Measurements from ENCODE around the gene CNOT4.
"Not testable (repeated sequence)": the region's sequence is repeated elsewhere in the genome, so short reads cannot be mapped to it uniquely, and the experiment has no call there.

The CNOT4 gene

DNA sequence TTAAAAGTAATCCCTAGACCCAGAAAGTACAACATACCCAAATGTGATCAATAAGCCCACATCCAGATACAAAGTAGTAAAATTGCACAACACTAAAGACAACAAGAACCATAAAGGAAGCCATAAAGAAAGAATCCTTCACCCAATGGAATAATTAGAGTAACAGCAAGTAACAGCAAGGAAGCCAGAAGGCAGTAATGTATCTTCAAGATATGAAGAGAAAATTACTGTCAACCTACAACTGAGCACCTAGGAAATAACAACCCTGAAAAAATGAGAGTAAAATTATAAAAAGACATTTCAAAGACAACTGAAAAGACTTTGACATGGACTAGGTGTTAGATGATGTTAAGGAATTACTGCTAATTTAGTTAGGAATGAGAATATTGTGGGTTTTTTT lies 60.5 kb downstream of the CNOT4 start:
- peak; percentile 9 for DNase-seq

DNA sequence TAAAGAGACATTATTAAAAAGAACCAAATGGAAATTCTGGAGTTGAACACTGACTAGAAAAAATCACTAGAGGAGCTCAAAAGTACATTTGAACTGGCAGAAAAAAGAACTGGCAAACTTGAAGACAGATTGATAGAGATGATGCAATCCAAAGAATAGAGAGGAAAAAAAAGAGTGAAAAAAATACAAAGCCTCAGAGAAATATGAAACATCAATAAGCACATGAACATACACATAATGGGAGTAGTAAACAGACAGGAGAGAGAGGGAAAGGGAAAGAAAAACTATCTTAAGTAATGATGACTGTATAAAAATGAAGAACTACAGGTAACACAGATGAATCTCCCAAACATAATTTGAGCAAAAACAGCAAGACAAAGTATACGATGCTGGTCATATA lies 61.1 kb downstream of the CNOT4 start:
- no peak for DNase-seq

DNA sequence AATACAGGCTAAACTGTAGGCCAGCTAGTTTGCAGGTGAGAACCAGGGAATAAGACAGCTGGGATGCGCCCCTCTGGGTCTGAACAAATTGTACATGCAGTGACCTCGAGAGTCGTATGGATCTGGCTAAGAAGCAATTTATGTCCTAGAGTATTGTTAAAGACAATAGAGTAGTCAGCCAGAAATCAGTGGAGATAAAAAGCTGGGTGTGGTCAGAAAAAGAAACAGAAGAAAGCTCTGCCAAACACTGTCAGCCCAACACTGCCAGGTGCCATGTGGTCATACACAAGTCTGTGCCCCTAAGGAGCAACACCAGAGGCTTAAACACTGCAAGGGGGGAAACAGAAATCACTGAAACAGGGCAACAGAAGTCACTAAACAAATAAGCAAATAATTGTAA lies 62.2 kb downstream of the CNOT4 start:
- DNase-seq = peak; percentile 96

DNA sequence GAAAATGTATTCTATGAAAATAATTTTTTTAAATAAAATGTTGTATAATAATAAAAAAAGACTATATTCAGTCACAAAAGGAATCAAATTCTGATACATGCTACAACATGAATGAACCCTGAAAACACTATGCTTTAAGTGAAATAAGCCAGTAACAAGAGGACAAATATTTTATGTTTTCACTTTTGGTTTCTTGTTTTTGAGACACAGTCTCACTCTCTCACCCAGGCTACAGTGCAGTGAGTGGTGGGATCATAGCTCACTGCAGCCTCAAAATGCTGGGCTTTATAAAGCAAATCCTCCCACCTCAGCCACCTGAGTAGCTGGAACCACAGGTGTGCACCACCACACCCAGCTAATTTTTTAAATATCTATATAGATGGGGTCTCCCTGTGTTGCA lies 64.2 kb downstream of the CNOT4 start:
- no peak for DNase-seq

DNA sequence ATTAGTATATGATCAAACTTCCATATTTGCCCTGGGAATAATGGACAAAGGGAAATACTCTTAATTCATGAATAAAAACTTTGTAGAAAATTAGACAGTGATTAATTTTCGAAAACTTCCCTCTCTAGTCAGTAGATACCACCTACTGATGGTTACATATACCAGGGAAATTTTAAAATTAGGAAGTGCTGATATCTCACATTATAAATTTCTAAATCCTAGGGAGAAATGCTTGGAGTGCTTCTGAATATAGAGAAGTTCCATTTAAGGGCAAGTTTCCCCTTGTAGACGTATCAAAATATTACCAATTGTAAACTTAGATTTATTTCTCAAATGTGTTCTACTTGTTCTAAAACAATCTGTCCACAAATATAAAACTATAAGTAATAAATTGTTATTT lies 64.6 kb downstream of the CNOT4 start:
- DNase-seq = not testable (repeated sequence)

DNA sequence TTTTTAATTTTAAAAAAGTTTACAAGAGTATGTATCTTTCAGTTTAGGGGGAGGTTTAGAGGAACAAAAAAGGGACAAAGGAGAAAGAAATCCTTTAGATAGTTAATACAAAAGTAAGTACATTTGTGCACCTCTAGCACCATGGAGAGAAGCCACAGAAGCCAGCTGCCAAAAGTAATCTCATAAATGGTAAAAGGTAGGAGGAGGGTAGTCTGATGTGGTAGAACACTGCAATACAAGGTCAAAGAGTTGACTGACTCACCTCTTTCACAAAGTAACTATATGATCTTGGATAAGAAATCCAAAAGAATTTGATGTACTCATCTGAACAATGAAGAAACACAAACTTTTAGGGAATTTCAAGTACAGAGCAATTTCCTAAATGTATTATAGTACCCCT lies 68.1 kb downstream of the CNOT4 start:
- peak; percentile 45 for DNase-seq

DNA sequence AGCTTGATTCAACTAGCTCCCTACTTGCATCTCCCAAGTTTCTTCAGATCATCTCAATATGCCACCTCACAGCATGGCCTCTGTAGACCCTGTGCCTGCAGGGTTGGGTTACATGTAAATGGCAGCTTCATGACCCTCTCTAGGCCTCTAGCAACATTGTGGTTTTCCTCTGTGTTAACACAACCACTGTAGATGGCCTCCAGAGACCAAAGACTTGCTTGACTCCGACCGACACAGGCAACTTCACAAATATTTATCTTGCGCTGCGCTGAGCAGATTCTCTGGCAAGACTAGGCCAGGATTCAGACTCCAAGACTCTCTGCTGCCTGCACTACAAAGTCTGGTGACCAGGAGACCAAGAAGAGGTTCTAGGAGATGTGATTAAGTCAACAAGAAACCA lies 75.9 kb downstream of the CNOT4 start:
- DNase-seq = no peak

DNA sequence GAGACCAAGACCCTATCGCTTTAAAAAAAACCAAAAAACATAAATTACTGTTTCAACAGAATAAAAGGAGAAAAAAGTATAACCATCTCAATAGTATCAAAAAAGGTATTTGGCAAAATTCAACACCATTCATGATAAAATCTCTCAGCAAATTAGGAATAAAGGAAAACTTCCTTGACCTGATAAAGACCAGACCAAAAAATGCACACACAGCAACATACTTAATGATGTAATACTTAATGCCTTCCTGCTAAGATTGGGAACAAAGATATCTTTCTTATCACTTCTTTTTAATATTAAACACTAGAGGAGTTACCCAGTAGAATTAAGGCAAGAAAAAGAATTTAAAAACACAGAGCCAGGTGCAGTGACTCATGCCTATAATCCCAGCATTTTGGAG lies 79.3 kb downstream of the CNOT4 start:
- no peak for DNase-seq

DNA sequence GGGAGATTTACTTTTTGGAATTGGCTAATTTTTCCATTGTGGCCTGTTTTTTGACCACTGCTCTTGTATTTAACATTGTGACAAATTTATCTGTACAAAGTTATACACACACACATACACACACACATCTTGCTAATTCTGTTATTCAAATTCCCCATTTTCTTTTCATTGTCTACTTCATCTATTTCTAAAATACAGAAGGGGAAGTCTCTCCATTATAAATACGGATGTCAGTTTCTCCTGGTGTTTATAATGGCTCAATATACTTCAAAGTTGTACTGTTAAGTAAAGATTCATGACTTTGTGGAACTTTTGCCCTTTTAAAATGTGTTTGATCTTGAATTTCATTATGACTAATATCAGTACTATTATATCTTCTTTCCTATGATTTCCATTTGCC lies 81.0 kb downstream of the CNOT4 start:
- DNase-seq = no peak

DNA sequence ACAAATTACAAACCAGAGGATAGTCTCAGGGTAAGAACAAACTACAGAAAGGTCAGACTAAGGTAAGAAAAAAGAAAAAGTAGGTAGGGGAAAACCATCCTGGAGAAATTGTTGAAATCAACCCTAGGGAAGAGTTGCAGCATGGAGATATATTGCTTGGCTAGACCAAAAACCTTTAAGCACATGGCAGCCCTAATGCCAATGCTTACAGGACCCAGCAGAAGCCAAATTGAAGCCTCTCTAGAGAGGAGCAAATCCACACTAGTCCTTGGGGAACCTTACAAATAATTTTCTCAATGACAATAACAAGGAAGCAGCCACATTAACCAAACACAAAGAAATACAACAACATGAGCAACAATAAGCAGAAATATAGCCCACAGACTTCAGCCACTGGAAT lies 81.9 kb downstream of the CNOT4 start:
- peak; percentile 42 for DNase-seq

DNA sequence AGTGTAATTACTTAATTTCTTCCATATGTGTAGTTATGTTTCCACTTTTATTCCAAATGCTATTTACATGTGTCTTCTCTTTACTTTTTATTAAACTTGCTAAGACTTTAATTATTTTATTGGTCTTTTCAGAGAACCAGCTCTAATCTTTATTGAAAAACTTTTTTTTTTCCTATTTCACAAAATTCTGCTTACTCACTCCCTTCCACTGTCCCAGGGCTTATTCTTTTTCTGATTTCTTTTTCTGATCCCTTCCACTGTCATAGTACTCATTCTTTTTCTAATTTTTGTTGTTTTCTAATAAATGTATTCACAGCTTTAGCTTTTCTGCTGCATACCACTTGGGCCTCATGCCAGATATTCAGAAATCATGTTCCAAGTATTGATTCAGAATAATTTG lies 82.7 kb downstream of the CNOT4 start:
- no peak for DNase-seq

DNA sequence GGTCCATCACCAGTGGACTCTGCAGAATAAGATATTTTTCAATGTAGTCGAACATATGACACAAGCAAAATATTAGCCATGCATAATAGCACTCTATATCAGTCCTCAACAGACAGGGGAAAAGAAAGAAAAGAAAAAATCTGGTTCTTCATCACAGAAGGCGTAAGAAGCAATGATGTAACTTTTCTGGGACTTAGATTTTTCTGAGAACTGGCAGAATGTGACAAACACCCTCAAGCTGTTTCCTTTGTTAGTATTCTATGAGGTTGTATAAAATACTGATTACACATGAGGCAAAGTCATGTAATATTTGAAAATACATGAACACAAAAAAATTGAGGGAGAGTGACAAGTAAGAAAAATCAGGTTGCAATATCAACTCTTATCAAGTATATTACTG lies 84.9 kb downstream of the CNOT4 start:
- no peak for DNase-seq

DNA sequence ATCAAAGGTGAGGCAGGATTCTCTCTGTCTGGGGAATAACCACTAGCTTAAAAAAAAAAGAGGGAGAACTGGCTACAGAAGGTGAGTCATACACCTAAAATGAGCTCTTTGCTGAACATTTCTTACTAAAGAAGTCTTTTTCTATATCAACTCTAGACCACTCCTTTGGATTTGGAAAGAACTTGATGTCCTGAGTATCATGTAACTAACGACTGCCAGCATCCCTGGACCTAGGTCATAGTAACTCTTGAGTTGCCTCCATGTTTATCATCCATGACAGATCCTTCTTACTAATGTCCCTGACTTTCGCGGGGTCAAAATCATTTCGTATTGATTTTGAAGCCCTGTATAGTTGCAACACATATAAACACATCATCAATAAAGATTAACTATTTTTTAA lies 89.1 kb downstream of the CNOT4 start:
- DNase-seq = no peak

DNA sequence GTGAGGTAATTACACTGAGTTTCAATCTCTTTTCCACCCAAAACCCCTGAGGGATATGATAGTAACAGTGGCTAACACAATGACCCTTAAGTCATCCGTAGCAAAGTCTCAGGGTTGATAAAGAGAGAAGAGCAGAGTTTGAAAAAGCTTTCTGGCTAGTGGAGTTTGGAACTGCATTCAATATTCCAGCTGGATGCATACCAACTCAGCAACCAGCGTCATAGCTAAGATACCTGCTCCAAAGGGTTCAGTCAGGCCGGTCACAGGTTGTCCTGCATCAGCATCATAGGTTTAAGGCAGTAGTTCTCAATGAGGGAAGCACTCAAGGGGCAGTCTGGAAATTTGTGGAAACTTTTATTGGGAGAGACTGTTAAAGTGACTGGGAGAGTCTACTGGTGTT lies 93.5 kb downstream of the CNOT4 start:
- DNase-seq = no peak

DNA sequence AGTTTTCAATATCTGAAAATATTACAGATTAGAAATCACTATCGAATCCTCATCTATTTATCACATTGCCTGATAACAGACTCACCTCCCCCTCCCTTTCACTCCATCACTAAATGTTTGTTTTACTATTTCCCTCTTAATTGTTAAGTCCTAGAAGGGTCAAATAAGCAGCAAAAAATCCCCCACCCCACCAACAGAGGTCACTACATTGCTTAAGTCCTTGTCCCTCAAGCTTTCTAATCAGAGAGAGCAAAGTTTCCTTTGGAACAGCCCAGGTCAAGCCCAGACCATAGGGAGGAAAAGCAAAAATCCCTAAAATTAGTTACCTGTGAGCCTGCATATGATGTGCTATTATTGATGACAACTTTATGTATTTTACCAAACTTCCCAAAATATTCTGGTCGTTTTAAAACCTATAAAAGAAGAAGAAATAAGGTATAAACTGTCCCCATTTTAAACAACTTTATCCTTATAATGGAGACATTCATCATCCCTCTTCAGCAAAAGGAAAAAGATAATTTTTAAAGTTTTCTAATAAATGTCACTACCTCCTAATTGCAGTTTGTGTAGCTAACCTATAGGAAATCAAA lies 95.0 kb downstream of the CNOT4 start:
- peak; percentile 85 for DNase-seq

DNA sequence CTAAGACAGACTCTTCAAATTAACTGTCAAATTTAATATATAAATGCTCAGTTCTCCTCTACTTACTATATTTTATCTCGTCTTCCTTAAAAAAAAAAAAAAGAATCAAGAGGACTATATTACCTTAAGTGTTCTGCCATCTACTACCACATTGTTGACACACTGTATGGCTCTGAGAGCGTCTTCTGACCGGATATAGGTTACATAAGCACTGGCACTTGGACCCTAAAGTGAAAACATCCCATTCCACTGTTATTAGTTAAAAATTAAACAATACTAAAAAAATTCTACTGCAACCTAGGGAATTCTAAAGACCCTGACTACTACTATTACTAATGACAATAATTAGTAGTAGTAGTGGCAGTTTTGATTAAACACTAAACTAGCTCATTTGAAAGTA lies 95.7 kb downstream of the CNOT4 start:
- DNase-seq = no peak

DNA sequence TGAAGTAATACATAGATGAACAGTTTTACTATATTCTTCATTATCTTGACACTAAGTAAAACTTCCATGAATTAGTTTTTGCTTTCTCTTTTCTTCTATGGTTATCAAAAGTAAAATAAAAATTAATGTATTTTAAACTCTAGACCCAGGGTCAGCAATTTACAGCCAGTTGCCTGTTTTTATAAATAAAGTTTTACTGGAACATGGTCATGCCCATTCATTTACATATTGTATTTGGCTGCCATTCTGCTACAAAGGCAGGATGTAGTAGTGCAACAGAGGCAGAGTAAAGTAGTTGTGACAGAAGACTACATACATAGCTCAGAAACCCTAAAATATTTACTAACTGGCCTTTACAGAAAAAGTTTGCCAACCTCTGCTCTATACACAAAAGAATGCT lies 98.8 kb downstream of the CNOT4 start:
- no peak for DNase-seq

DNA sequence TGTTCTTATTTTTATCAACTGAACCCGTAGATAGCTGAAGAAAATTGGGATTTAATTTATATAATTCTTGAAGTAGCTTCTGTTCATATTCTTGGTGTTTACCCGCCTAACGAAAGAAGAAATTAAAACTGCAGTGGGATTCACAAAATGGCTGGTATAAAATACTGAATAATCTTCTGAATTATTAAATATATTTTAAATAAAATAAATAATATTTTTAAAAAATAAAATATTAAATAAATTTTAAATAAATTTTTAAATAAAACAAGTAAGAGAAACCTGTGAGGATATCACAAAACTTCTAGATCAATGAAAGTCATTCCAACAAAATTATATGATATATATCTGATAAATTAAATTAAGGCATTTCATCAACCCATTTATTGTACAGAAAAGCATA lies 99.4 kb downstream of the CNOT4 start:
- no peak for DNase-seq

DNA sequence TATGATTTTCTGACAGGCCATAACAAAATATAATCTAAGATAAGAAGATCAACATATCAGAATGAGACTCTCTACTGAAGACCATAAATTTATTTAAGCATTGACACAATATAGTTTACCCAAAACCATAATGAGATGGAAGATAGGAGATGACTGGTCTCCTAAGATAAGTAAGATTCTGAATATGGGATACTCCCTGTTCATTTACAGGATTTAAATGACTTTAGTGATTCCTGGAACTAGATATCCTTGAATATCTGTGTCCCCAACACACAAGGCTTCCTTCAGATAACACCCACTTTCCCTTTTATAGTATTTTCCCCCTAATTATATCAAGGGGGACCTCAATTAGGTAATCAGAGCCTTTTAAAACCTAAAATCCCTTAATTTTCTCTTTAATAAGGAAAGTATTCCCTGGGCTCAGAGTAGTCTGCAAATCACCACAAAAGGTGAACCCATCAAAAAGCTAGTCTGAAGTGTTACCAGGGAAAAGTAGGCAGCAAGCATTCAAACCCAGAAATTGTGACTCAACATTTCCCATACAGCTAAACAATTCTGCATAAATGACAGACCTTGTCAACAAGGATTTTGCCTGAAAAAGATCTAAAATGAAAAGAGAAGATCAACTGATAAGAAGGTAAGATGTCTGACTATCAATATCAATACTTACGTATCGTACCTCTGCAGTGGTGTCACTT lies 99.9 kb downstream of the CNOT4 start:
- DNase-seq = no peak

DNA sequence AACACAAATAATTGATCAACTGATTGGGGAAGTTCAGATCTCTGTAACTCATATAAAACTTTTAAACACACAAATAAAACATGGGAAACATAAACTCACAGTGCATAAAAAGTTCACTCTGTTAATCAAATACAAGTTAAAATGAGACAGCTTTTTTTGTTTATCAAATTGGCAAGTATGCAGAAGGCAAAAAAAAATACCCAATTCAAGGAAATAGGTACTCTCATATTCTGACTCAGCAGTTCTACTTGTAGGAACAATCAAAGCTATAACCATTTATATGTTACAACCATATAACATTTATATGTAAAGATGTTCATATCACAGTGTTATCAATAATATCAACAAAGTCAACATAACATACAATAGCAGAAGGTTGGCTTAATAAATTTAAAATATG lies 102.0 kb downstream of the CNOT4 start:
- DNase-seq = no peak

DNA sequence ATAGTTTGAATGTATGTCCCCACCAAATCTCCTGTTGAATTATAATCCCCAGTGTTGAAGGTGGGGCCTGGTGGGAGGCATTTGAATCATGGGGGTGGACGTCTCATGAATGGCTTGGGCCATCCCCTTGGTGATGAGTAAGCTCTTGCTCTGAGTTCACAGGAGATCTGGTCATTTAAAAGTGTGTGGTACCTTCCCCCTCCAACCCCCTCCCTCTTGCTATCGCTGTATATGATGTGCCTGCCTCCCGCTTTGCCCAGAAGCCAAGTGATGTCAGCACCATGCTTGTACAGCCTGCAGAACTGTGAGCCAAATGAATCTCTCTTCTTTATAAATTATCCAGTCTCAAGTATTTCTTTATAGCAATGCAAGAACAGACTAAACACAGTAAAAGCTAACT lies 103.0 kb downstream of the CNOT4 start:
- no peak for DNase-seq

DNA sequence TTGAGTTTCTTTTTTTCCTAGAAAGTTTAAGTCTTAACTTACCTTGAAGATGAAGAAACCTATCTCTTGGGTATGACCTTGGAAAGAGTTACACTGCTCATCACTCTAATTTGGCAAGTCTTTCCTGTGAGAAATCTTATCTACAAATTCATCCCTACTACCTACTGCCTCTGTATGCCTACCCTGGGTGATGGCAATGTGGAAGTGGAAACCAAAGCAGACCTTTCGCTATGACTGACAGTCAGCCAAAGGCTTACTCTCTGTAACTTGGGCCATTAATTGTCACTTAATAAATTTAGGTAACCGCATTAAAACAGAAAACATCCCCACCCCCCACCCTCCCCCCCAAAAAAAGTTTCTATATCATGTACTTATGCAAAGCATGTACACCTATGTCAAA lies 103.9 kb downstream of the CNOT4 start:
- no peak for DNase-seq

DNA sequence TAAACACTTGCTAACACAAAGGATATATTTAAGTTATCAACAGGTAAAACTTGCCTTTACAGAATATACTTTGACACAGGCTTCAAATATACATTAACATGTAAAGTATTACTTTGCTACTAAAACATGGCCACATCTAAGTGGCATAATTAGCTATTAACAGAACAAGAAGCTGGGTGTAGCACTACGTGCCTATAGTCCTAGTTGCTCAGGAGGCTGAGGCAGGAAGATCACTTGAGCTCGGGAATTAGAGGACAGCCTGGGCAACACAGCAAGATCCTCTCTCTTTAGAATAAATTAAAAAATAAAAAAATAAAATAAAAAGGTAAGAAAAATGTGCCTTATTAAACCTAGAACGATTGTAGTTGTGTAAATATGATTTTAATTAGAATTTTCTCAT lies 106.6 kb downstream of the CNOT4 start:
- DNase-seq = no peak

DNA sequence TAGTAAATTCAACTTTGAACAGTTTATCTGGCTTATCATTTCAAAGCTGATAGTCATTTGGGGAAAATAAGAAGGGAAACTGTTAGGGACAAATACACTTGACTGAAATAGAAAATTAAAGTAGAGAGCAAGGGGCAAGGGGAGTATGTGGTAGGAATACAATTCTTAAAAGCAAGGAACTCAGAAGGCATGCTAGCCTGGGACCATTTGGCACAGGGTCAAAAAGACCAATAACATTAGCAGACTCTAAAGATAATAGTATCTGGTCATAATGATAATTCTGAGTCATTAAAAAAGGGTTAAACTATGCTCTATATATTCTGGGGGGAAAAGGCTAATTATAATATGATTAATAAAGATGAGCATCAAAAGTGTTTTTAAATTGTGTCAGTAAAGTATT lies 112.2 kb downstream of the CNOT4 start:
- DNase-seq = no peak

DNA sequence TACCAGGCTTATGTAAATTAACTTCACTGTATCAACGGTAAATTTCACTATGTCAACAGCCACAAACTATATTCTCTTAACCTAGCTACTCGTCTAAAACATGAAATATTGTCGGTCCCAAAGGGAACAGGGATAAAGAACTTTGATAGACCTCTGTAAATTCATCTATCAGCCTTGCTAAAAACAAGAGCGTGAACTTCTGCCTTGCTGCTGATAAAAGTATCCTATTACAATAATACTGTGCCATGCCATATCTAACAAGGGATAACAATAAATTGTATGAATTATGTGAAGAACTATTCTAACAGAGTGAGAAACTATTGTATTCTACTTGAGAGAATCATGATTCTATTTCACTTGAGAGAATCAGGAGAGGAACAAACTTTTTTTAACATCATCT lies 117.2 kb downstream of the CNOT4 start:
- peak; percentile 79 for DNase-seq

All from NCI-H69 (cell line).